Measurements from ENCODE around the gene MSL3.

Gene MSL3, protein sequence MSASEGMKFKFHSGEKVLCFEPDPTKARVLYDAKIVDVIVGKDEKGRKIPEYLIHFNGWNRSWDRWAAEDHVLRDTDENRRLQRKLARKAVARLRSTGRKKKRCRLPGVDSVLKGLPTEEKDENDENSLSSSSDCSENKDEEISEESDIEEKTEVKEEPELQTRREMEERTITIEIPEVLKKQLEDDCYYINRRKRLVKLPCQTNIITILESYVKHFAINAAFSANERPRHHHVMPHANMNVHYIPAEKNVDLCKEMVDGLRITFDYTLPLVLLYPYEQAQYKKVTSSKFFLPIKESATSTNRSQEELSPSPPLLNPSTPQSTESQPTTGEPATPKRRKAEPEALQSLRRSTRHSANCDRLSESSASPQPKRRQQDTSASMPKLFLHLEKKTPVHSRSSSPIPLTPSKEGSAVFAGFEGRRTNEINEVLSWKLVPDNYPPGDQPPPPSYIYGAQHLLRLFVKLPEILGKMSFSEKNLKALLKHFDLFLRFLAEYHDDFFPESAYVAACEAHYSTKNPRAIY

DNA sequence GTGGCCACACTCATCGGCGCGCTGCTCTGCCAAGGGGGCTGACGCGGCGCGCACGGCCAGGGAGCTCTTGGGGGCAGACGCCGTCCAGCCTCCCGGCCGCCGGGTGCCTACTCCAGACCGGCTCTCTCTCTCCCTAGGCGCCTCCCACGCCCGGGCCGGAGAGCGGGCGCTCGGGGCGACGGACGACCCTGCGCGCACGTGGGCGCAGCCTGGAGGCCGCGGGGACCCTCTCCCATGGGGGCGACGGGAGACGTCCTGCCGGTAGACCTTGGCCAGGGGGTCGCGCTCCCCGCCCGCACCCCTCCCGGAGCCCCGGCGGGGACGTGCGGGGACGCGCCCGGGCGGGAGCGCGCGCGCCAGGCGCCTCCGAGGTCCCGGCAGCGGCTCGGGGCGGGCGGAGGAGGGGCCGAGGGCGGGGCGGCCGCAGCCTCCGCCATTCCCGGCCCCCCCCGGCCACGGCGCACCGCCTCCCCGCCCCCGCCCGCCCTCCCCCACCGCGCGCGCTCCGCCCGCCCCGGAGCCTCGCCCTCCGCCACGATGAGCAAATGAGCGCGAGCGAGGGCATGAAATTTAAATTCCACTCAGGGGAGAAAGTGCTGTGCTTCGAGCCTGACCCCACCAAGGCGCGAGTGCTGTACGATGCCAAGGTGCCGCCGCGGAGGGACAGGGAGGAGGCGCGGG is at the start of gene MSL3:
Gene MSL3, plus strand, starts transcription at position 519 of the 681 bp plus-strand sequence. Its CDS starts 27 bp downstream, at position 546.
- TF ChIP-seq, protein P1, sequence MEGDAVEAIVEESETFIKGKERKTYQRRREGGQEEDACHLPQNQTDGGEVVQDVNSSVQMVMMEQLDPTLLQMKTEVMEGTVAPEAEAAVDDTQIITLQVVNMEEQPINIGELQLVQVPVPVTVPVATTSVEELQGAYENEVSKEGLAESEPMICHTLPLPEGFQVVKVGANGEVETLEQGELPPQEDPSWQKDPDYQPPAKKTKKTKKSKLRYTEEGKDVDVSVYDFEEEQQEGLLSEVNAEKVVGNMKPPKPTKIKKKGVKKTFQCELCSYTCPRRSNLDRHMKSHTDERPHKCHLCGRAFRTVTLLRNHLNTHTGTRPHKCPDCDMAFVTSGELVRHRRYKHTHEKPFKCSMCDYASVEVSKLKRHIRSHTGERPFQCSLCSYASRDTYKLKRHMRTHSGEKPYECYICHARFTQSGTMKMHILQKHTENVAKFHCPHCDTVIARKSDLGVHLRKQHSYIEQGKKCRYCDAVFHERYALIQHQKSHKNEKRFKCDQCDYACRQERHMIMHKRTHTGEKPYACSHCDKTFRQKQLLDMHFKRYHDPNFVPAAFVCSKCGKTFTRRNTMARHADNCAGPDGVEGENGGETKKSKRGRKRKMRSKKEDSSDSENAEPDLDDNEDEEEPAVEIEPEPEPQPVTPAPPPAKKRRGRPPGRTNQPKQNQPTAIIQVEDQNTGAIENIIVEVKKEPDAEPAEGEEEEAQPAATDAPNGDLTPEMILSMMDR (IDR thresholded peaks at IDR 0.05; ENCODE audit: extremely low read depth, missing control alignments): no peak
- DNase-seq (ENCODE audit: low spot score): peak; percentile 84

DNA sequence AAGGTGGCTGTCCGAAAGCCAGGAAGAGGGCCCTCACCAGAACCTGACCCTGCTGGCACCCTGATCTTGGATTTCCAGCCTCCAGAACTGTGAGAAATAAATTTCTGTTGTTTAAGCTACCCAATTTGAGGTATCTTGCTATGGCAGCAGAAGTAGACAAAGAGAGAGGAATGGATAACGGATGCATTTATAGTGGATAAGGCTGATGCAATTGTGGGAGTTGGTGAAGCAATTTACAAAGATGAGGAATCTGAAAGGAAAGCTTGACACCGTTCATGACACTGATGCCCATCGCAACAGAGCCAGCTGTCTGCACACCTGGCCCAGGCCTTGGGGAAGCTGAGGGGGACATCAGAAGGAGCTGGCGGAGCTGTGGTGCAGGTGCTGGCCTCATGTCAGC is 35.7 kb upstream of the MSL3 start:
- DNase-seq (ENCODE audit: low spot score): no peak
- TF ChIP-seq, protein P1 (IDR thresholded peaks at IDR 0.05; ENCODE audit: extremely low read depth, missing control alignments): no peak

DNA sequence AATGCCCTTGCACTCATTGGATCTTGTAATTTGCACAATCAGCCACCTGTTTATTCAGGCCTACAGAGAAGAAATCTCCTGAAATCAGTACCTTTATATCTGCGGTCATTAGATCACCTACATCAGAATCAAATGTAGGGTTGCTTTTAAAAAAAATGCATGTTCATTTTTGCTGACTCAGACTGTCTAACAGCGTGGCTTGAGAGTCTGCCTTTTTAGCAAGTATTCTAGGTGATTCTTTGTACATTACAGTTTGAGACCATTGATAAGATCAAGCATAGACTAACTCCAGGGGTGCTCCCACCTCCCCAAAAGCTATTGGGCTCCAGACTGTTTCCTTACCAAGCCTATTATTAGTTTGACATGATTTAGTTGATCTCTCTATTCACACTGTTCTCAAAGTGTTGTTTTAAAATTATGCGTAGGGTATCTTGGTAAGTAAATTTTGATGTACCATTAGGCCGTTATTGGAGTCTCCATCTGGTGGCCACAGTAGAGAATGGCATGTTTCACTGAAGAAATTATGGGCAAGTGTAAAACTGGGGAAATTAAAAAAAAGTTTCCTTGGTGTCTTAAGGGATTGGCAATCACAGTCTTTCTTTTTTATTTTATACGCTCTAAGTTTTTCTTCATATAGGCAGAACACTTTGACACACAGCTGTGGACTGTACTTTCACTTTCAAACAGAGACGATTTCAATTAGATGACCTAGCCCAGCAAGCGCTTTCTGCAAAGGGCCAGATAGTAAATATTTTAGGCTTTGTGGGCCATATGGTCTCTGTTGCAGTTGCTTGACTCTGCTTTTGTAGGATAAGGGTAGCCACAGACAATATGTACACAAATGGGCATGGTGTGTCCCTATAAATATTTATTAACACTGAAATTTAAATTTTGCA is 33.7 kb upstream of the MSL3 start:
- DNase-seq (ENCODE audit: low spot score): peak; percentile 28
- TF ChIP-seq, protein P1 (IDR thresholded peaks at IDR 0.05; ENCODE audit: extremely low read depth, missing control alignments): peak; percentile 35

DNA sequence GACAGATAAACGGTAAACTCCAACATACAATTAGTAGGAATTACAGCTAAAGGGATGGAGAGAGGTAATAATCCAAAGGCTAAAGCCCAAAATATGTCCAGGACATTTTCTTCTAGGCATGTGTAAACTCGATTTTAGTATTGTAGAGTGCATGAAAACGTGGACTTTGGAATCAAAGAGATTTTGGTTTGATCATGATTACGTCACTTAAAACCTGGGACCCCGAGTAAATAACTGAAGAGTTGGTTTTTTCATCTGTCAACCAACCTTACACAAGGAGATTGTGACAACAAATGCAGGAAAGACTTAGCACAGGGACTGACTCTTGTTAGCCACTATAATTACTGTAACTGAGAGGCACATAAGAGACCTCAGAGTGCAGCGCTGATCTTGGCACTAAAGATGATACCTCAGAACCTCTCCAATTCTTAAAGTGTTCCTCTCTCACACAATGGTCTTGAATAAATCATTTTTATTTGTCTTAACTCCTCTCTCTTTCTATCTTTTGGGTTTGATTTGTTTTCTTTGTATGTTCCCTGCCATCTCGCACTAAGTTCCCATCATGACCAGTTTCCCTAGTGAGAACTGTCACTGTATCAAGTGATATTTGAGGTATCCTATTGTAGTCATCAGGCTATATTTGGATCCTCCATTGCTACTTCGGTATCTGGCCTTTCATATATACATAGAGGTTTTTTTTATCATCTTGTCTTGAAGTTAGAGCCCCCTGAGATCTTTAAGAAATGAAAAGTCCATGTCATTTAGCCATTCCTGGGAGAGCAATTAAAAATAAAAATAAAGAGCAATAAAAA is 32.2 kb upstream of the MSL3 start:
- TF ChIP-seq, protein P1 (IDR thresholded peaks at IDR 0.05; ENCODE audit: extremely low read depth, missing control alignments): no peak
- no peak for DNase-seq (ENCODE audit: low spot score)

DNA sequence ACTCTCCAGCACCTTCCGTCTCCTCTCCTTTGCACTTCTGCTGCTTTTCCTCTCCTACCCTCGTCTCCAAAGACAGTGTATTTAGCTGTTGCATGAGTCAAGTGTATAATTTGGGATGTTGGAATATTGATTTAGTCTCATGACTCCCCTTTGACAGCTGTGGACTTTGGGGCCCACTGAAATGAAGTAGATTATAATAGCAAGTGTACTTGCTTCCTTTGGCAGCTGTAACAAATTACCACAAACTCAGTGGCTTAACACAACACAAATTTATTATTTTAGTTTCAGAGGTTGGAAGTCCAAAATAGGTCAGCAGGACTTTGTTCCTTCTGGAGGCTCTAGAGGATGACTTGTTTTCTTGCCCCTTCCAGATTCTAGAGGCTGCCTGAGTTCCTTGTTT is 29.5 kb upstream of the MSL3 start:
- DNase-seq (ENCODE audit: low spot score): no peak
- TF ChIP-seq, protein P1 (IDR thresholded peaks at IDR 0.05; ENCODE audit: extremely low read depth, missing control alignments): no peak

DNA sequence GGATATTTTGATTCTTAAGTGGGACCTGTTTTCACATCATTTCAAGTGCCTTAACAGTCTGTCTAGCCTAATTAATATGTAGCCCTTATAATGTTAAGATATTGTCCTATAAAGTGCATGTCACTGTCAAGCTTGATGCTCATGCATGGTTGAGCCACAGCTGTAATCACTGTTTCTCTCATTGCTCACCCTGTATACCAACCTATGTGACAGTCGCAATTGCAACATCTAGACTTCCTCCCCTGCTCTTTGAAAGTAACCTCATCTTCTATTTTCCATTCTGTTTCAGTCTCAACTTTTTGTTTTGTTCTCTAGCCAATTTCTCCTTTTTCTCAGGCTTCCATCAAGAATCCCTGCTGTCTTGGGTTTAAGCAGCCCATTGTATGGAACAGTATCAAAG is 24.4 kb upstream of the MSL3 start:
- TF ChIP-seq, protein P1 (IDR thresholded peaks at IDR 0.05; ENCODE audit: extremely low read depth, missing control alignments): no peak
- DNase-seq (ENCODE audit: low spot score): peak; percentile 7
